Ovary (tissue), 9 donors: Measurements from ENCODE around the gene CCDC91. TPM values are rescaled to one million over a fixed set of nuclear protein-coding genes. Genes with fewer than 3 reads are reported as not detected.

Experiments used
- DNase-seq, 5 donors: peaks; one replicate each; pipeline ENCODE4 v3.0.0-alpha.2; 2019 to 2020
- H3K27ac ChIP-seq, 2 donors: fragments of 200-600 bp; one replicate each; pipeline versions ENCODE4 v1.5.1 to v1.8.0; 2019 to 2022
- H3K27me3 ChIP-seq: fragments of 200-600 bp; one replicate; pipeline ENCODE4 v1.8.0; 2022
- H3K36me3 ChIP-seq: fragments of 200-600 bp; sonication (generic); one replicate; pipeline ENCODE4 v1.5.1; 2019
- H3K4me1 ChIP-seq: one replicate; pipeline ENCODE4 v1.8.1; 2013; ENCODE audit warnings: mild to moderate bottlenecking, moderate library complexity; ENCODE audit not compliant: insufficient read depth
- H3K4me3 ChIP-seq: fragments of 200-600 bp; sonication (generic); one replicate; pipeline ENCODE4 v1.5.1; 2017
- H3K9me3 ChIP-seq, 2 donors: fragments of 200-600 bp in 1 of 2; sonication (generic) in 1 of 2; one replicate each; pipeline versions ENCODE4 v1.5.1 to v1.8.1; 2013 to 2019; ENCODE audit warnings: mild to moderate bottlenecking in 1 of 2, moderate library complexity in 1 of 2
- CTCF ChIP-seq, 3 donors: fragments of 450-650 bp in 2 of 3; fragments of 200-600 bp in 1 of 3; IDR thresholded peaks; one replicate each; pipeline versions ENCODE4 v1.5.1 to v1.8.0; 2016 to 2022; ENCODE audit warnings: antibody characterized with exemption in 3 of 3, mild to moderate bottlenecking in 1 of 3
- EP300 ChIP-seq: sonication (generic); formaldehyde crosslinking; IDR thresholded peaks from one replicate; pipeline ENCODE4 v1.6.1; 2017; ENCODE audit warnings: antibody characterized with exemption
- POLR2A ChIP-seq: fragments of 450-650 bp; IDR thresholded peaks from one replicate; pipeline ENCODE4 v1.6.1; 2017; ENCODE audit warnings: antibody characterized with exemption, mild to moderate bottlenecking, moderate library complexity
- WGBS, 3 donors: extraction: QIAGEN DNeasy Blood & Tissue Kit in 1 of 3; methylation state at CpG; one replicate each; pipeline versions ENCODE4 v1.1.5 to v1.1.7; 2013 to 2017; 5-methylcytosine and 5-hydroxymethylcytosine counted together
- intact Hi-C, 4 donors: fragments of 100-400 bp; cut with DNase I; formaldehyde crosslinking; loops; one replicate each; pipeline versions ENCODE4 v1.11.0 to v1.15.1; 2022 to 2023
- polyA plus RNA-seq, 2 donors: library from polyadenylated mRNA; stranded (reverse); fragments of 200-250 nt in 1 of 2; fragments of 350-450 nt in 1 of 2; fragmentation: Illumina TruSeq in 1 of 2; extraction: RNeasy Lipid Tissue Mini Kit (QIAGEN cat#74804) in 1 of 2; gene quantifications; one replicate each; pipeline ENCODE4 v1.2.3, GENCODE V29; 2013 to 2014
- total RNA-seq, 7 donors: library from RNA; depleted of rRNA in 2 of 7; stranded (reverse); fragments of >200 nt in 2 of 7; fragmentation: NEBNext Ultra II Directional in 3 of 7; extraction: Animal tissue kit (Norgen Biotek cat#: 25700) in 3 of 7; gene quantifications; one replicate each; pipeline versions ENCODE4 v1.1.0 to v1.2.4, GENCODE V29; 2016 to 2023
- donor health status: DM: no; HTN: no; CAD: no; lungs with moderate emphysema.
- donor health status: DM: no; HTN: no; CAD: no.
- donor health status: Bipolar disorder and iron deficiency.
- donor health status: DM: yes; HTN: yes; CAD: no.
- donor health status: DM: no; HTN: no; CAD: no.
- donor health status: DM: yes; HTN: yes; CAD: no.

Gene CCDC91
- total and polyA plus RNA-seq, 9 donors = 15.8 to 45.7 (median 36.2) TPM

- Histone ChIP-seq H3K36me3 (no peaks in the 10 kb centered on the region), H3K4me3 (no peak overlapping the region), H3K27ac (no peak overlapping the region), H3K9me3 (no peaks in the 10 kb centered on the region), H3K4me1 (no peaks in the 10 kb centered on the region), H3K27me3 (no peaks in the 10 kb centered on the region)
- WGBS, 3 donors = 96 to 100% (median 97%) methylated on average over 1 of the region's 1 CpG
- no peak for DNase-seq
- intact Hi-C loops = no loop called here
- TF ChIP-seq EP300 = no peak
- no peak for TF ChIP-seq POLR2A
- TF ChIP-seq CTCF (IDR thresholded peaks at IDR 0.05) = no peak
Measured at GRCh38 chr12:28184375-28184774, 5.9 kb upstream of the CCDC91 start.

DNA sequence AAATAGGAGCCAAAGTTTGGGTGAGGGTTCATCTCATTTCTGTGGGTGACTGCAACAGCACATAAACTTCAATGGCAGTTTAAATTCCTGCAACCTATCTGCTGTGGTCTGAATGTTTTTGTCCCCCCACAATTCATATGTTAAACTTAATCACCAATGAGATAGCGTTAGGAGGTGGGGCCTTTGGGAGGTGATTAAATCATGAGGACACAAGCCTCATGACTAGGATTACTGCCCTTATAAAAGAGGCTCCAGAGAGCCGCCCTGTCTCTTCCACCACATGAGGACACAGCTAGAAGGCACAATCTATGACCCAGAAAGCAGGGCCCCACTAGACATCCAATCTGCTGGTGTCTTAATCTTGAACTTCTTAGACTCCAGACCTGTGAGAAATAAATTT is 3.8 kb upstream of the CCDC91 start:
- intact Hi-C loops = no loop called here
- TF ChIP-seq CTCF (IDR thresholded peaks at IDR 0.05) (no peak), EP300 (no peak), POLR2A (no peak)
- Histone ChIP-seq H3K36me3 (no peaks in the 10 kb centered on the region), H3K4me1 (peaks cover 1% of the 10 kb centered on the region), H3K27me3 (no peaks in the 10 kb centered on the region), H3K9me3 (no peaks in the 10 kb centered on the region), H3K27ac (no peak overlapping the region), H3K4me3 (no peak overlapping the region)
- 85 to 87% (median 85%) methylated on average over 2 of the region's 2 CpGs for WGBS, 3 donors
- DNase-seq = no peak

DNA sequence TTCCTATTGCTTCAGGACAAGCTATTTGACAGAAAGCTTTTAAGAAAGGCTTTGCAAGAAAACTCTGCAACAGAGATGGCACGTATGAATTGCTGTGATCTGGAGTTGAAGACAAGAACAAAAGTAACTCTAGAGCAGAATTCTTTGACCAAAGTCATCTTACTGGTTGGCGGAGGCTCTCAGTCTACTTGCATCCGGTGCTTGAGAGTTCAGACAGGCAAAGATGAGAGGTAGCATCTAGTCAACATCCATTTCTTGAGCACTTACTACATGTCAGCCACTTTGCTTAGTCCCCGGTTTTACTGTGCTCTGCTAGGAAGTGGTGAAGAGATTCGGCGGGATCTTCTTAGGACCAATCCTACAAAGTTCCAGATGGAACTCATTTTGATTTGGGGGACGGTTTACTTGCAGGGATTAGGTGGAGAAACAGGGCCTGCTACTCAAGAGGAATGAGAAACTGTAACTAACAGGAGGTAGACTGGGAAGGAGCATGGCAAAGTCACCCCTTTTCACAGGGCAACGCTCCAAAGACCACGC is 404 bp upstream of the CCDC91 start:
- Histone ChIP-seq H3K4me3 (peak overlapping the region; percentile 99), H3K27ac (peak overlapping the region; percentile 83 to 95), H3K36me3 (no peaks in the 10 kb centered on the region), H3K27me3 (no peaks in the 10 kb centered on the region), H3K4me1 (peaks cover 1% of the 10 kb centered on the region), H3K9me3 (no peaks in the 10 kb centered on the region)
- peak in 1 of 5 donors; percentile 18 for DNase-seq
- no peak for TF ChIP-seq EP300
- TF ChIP-seq POLR2A = no peak
- TF ChIP-seq CTCF (IDR thresholded peaks at IDR 0.05) = no peak
- intact Hi-C loops = no loop called here
- 50 to 60% (median 56%) methylated on average over 9 of the region's 9 CpGs for WGBS, 3 donors

DNA sequence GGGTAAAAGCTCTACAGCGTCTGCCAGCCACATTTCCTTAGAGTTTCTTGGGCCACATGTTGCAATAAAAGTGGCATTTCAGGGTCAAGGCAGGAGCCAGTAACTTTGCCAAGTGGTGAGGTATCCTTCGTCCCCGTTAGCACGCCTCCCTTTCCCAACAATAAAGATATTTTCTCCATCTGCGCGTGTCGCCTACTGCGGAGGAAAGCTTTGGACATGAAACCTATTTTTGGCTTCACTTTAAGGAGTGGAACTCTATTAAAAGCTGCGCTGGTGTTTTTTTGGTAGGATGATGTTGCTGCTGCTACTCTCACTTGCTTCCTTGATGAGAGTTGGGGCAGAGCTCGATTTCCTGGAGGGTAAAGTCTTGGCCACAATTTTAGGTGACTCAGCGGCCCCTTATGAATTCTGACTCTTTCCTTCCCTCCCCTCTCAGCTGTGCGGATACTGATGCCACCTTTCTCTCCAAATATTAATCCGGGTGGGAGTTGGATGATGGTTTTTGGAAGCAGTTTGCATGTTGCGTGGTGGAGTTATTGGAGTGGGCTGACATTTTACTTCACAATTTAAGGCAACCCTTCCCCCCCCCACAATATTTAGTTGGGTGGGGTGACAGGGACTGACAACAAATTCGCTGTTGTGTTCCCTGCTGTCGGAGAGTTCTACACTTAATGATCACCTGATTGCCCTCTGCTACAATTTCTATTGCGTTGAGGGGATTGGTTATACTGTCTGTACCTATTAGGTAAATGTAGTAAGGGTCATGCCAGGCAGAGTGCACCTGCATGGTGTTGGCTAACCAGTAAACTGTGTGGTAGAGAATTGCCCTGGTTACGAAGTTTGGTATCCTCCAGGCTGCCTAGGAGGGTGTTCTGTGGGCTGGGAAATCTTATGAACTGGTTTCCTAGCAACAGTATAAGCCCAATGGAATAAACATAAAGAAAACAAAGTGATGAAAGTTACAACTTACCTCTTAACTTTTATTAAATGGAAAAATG is 1.1 kb downstream of the CCDC91 start:
- 20 to 24% (median 23%) methylated on average over 18 of the region's 18 CpGs for WGBS, 3 donors
- Histone ChIP-seq H3K9me3 (no peaks in the 10 kb centered on the region), H3K4me3 (peak overlapping the region; percentile 99), H3K36me3 (no peaks in the 10 kb centered on the region), H3K27ac (peak overlapping the region; percentile 83 to 95), H3K27me3 (no peaks in the 10 kb centered on the region), H3K4me1 (peaks cover 1% of the 10 kb centered on the region)
- no peak for TF ChIP-seq POLR2A
- no peak for TF ChIP-seq CTCF (IDR thresholded peaks at IDR 0.05)
- peak; percentile 4 for TF ChIP-seq EP300
- intact Hi-C loops = no loop called here
- peak in 1 of 5 donors; percentile 70 for DNase-seq
